Sigmoid colon (tissue), 4 donors: ENCODE measurements around the gene OTUD4.

Source experiments
- EP300 ChIP-seq, 4 donors: sonication (generic); formaldehyde crosslinking; IDR thresholded peaks; one replicate each; pipeline ENCODE4 v1.6.1; 2017; ENCODE audit warnings: antibody characterized with exemption in 4 of 4
- POLR2AphosphoS5 ChIP-seq, 4 donors: sonication (generic); formaldehyde crosslinking; IDR thresholded peaks; one replicate each; pipeline ENCODE4 v1.6.1; 2017; ENCODE audit warnings: antibody characterized with exemption in 4 of 4
- TF ChIP-seq, protein P1 (sequence below), 4 experiments: fragments of 450-650 bp in 3 of 4; fragments of 200-600 bp in 1 of 4; IDR thresholded peaks; one replicate each; pipeline ENCODE4 v1.5.1; 2016 to 2019; ENCODE audit warnings: antibody characterized with exemption in 4 of 4, mild to moderate bottlenecking in 3 of 4, moderate library complexity in 2 of 4

DNA sequence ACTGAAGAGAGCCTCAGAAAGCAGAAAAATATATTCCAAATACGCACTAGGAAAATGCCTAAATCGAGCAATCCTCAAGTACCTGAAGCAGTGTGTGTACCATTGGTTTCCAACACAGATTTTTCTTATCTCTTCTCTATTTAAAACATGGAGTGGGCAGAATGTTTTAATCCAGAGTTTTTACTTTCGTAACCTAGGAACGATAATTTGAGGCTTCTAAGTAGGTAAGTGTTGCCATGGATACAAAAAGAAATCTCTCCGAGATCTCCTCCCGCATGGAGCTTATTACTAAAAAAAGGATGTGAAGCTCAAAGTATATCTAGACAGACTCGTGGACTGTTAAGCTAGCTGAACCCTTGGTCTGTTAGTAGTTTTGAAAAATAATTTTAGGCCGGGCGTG is 23.0 kb upstream of the OTUD4 start:
- TF ChIP-seq, protein P1, sequence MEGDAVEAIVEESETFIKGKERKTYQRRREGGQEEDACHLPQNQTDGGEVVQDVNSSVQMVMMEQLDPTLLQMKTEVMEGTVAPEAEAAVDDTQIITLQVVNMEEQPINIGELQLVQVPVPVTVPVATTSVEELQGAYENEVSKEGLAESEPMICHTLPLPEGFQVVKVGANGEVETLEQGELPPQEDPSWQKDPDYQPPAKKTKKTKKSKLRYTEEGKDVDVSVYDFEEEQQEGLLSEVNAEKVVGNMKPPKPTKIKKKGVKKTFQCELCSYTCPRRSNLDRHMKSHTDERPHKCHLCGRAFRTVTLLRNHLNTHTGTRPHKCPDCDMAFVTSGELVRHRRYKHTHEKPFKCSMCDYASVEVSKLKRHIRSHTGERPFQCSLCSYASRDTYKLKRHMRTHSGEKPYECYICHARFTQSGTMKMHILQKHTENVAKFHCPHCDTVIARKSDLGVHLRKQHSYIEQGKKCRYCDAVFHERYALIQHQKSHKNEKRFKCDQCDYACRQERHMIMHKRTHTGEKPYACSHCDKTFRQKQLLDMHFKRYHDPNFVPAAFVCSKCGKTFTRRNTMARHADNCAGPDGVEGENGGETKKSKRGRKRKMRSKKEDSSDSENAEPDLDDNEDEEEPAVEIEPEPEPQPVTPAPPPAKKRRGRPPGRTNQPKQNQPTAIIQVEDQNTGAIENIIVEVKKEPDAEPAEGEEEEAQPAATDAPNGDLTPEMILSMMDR (IDR thresholded peaks at IDR 0.05) = no peak
- no peak for TF ChIP-seq POLR2AphosphoS5 (IDR thresholded peaks at IDR 0.05)
- no peak for TF ChIP-seq EP300 (IDR thresholded peaks at IDR 0.05)
